Eye (tissue), 1 donor: ENCODE data around the gene P2RX5.
A peak's percentile ranks its signal among the peaks of the same experiment; 100 is the strongest.
"Not testable (repeated sequence)": the region's sequence is repeated elsewhere in the genome, so short reads cannot be mapped to it uniquely, and the experiment has no call there.

Experiments
- DNase-seq: peaks from one replicate; pipeline ENCODE4 v3.0.0-alpha.2; 2015

The P2RX5 gene

DNA sequence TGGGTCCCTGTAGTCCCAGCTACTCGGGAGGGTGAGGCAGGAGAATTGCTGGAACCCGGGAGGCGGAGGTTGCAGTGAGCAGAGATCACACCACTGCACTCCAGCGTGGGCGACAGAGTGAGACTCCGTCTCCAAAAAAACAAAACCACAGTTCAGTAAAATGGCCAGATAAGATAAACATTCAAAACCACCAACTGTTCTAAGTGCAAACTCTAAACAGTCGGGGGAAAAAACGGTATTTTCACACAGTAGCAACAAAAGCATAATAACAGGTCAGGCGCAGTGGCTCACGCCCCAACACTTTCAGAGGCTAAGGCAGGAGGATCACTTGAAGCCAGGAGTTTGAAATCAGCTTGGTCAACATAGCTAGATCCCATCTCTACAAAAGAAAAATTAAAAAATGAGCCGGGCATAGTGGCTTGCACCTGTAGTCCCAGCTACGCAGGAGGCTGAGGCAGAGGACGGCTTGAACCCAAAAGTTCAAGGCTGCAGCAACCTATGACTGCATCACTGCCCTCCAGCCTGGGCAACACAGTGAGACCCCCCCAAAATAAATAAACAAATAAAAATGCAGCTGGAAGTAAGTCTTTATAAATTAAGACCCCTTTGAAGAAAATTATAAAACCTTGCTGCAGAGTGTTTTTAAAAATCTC, 17.0 kb upstream of the P2RX5 start:
- DNase-seq = no peak

DNA sequence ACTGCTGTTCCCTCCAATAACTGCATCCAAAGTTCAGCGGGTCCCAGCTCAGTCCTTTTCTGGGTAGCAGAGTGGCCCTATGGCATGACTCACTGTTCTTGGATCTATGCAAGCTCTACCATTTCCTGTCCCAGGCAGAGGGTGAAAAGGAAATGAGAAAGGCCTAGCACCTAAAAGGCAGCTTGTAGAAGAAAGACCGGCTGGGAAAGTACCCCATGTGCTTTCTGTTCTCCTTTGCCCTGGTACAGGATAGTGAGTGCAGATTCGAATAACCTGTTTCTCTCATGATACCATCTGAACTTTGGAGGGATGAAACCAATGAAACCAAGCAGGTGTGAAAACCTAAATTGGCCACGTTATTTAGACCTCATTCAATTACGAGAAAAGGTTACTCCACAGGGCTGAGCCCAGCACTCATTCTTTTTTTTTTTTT, 15.0 kb upstream of the P2RX5 start:
- DNase-seq = no peak

DNA sequence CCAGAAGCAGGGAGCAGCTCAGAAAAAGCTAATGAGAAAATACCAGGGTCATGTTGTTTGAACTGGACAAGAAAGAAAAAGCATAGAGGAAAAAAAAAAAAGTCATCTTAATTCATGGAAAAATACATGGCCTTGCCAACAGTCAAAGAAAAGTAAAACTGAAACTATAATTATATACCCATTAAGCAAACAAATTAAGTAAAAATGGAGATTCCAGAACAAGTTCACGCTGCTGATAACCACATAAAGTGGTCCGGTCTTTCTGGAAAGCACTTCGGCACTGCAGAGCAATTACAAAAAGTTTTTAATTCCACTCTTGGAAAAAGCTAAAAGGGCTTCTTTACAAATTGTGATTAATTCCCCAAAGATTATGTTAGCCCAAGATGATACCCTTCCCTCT, 12.4 kb upstream of the P2RX5 start:
- DNase-seq = no peak

GRCh38 chr17:3705718-3705984, 9.7 kb upstream of the P2RX5 start:
- DNase-seq = not testable (repeated sequence)

GRCh38 chr17:3704931-3705717, 9.2 kb upstream of the P2RX5 start:
- DNase-seq = no peak

DNA sequence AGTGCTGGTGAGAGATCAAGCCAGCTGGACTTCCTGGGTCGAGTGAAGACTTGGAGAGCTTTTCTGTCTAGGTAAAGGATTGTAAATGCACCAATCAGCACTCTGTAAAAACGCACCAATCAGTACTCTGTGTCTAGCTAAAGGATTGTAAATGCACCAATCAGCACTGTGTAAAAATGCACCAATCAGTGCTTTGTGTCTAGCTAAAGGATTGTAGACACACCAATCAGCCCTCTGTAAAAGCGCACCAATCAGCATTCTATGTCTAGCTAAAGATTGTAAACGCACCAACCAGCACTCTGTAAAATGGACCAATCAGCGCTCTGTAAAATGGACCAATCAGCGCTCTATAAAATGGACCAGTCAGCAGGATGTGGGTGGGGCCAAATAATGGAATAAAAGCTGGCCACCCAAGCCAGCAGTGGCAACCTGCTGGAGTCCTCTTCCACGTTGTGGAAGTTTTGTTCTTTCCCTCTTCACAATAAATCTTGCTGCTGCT, 6.1 kb upstream of the P2RX5 start:
- not testable (repeated sequence) for DNase-seq

GRCh38 chr17:3699951-3700350, 4.0 kb upstream of the P2RX5 start:
- no peak for DNase-seq

DNA sequence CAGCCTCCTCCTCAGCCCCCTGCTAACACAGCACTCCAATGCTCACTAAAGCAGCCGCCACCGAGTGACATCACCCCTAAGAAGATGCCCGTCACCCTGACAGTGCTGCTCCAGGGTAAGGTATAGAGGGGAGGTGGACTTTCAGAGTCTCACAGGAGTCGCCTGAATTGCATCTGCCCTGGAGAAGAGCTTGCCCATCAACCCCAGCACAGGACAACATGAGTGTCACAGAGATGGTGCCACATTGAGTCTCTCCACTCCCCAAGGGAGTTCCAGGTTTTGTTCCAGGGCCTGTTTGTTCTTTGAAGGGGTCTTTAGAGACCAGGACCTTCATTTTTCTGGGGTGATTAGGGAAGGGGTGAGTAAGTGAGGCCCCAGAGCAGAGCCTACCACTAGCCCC, 2.2 kb upstream of the P2RX5 start:
- no peak for DNase-seq

DNA sequence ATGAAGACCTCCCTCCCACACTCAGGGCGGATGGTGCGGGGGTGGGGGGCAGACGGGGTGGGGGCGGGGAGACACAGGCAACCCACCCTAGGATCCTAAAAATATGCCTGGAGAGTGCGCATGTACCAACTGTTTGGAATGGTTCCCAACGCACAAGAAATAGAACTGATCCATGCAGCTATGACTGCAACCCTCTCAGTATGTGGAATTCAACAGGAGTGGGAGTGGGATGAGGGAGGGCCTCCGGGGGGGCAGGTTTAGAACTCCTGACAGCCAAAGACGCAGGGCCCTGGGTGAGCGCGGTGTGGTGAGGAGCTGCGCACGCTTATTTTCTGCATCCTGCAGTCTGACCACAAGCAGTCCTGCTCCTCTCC, 1.1 kb upstream of the P2RX5 start:
- no peak for DNase-seq

DNA sequence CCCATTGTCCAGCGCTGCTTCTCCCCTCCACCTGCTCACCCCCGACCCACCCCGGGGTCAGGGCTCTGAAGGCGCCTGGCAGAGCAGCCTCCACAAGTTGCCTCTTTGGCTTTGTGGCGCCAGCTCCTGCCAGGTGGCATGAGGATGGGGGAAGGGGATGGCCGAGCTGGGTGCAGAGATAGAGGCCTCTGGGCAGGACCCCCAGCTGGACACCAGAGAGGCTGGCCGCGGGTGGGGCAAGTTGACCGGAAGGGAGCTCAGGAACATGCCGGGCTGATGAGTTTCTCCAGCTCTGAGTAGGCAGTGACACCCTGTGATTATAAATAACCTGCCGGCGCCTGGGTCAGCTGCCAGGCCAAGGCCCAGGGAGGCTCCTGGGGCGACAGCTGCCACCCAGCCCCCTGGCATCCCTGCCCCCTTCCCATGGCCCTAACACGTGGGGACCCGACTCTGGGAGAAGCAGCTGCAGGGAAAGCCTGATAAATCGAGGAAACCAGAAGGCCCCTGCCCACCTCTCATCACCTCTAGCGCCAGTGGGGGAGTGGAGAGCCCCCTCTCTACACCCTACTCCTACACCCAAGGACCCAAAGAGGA, 729 bp downstream of the P2RX5 start:
- DNase-seq = peak; percentile 24

DNA sequence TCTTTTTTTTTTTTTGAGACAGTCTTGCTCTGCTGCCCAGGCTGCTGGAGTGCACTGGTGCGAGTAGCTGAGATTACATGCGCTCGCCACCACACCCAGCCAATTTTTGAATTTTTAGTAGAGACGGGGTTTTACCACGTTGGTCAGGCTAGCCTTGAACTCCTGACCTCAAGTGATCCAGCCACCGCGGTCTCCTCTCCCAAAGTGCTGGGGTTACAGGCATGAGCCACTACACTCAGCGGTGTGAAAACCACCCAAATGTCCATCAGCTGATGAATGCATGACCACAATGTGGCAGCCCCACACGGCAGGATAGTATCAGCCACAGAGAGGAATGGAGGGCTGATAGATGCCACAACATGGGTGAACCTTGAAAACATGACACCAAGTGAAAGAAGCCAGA, 2.1 kb downstream of the P2RX5 start:
- DNase-seq = no peak

GRCh38 chr17:3693141-3693540, 2.8 kb downstream of the P2RX5 start:
- no peak for DNase-seq

DNA sequence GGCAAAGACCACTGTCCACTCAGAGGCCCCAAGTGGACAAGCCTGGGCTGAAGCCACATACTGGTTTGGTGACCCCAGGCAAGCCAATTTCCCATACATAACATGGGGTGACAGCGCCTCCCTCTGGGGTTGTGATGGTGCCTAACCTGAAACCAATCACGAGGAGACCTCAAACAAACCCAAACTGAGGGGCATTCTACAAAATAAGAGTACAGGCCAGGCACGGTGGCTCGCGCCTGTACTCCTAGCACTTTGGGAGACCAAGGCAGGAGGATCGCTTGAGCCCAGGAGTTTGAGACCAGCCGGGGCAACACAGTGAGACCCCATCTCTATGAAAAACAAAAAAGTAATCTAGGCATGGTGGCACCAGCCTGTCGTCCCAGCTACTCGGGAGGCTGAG, 3.6 kb downstream of the P2RX5 start:
- no peak for DNase-seq

GRCh38 chr17:3691617-3692067, 4.3 kb downstream of the P2RX5 start:
- no peak for DNase-seq

DNA sequence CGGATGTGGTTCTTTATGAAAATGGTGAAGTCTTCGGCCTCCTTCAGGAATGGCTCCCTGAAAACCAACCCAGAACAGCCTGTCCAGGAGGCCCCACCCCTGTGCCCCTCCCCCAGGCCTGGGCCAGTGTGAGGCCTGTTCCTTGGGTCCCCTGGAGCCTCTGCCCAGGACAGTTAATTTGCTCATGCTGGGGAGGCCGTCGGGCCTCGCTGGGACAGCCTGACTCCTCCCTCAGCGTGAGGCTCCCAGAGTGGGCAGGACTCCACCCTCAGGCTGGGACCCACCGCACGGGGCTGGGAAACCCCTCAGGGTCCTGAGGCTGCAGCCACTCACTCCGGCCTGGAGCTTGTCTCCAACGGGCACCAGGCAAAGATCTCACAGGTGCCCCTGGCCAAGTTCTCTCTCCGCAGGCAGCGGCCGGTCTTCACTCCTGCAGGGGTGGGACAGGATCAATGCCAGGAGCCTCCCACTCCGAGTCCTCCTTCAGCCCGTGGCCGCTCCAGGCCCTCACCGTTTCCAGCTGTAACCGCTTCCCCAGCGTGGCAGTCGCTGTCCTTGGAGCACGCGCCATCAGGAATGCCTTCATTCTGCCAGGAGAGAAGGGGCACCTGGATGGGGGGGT, 5.8 kb downstream of the P2RX5 start:
- no peak for DNase-seq

DNA sequence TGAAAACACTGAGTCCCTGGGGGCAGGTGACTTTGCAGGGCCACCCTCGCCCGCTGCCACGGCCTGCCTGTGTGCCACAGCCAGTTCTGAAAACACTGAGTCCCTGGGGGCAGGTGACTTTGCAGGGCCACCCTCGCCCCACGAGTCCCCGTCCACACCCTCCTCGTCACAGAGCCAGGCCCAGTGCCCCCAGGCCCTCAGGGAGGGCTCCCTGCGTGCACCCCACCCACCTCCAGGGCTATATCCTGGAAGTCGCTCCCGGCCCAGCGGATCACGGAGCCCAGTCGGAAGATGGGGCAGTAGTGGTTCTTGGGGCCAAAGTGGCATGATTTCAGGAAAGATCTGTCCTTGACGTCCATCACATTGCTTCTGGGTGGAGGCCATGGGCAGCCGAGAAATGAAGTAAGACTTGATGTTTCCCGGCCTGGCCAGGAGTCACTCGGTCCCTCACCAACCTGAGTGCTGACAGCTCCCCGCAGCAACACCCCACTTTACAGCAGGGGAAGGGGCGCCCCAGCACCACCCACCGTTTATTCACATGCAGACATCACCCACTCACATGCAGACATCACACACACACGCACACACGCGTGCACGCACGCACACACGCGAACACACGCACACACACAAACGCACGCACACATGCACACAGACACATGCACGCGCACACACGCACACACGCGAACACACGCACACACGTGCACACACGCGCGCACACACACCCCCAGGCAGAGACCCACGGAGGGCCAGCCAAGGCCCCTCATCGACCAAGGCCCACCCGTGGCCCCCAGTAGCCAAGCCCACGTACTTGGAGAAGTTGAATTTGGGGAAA, 6.5 kb downstream of the P2RX5 start:
- no peak for DNase-seq

DNA sequence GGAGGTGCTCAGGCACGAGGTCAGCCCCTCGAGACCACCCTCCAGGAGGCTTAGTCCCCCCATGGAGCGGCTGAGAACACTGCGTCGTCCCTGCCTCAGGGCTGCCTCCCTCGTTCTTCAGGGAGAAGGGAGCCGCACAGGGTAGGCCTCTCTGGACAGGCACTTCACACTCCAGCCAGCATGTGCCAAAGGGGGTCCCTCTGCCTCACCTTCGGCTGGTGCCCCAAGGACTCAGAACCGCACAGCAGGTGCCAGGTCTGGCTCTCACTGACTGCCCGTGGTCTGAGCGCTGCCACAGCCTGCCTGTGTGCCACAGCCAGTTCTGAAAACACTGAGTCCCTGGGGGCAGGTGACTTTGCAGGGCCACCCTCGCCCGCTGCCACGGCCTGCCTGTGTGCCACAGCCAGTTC, 7.1 kb downstream of the P2RX5 start:
- DNase-seq = no peak

DNA sequence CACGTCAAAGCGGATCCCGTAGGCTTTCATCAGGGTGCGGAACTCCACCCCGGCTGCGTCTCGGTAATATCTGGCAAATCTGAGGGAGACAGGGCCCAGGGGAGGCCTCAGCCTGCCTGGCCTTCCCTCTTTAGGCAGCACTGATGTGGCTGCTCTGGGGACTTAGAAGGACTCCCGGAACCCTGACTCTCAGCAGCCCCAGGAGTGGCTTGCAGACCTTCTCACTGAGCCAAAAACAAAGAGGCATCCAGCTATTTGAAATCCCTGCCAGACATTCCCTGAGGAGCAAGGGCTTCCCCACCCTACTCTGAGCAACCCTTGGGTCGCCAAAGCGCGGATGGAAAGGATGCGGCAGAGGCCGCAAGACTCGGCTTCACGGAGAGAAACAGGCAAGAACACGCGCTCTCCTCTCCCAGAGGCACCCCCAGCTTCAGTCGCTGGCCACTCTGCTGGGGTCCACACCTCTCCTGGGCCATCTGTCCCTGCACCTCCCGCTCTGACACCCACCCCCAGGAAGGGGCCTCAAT, 7.9 kb downstream of the P2RX5 start:
- peak; percentile 50 for DNase-seq

DNA sequence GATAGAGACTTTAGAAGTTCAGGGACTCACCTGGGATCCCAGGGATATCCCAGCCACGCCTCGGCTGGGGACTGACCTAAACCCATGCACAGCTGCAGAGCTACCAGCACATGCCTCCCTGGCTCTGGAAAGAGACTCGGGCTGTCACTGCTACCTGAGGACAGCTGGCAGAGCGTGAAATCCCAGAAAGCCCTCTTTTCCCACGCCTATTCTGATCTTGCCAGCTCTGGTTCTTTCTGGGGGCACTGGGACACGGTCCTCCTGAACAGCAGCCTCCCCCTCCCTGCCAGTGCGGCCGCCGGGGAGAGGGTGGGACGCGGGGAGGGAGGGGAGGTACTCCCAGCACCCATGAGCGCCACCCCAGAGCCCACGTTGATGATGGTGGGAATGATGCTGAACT, 10.8 kb downstream of the P2RX5 start:
- DNase-seq = no peak

DNA sequence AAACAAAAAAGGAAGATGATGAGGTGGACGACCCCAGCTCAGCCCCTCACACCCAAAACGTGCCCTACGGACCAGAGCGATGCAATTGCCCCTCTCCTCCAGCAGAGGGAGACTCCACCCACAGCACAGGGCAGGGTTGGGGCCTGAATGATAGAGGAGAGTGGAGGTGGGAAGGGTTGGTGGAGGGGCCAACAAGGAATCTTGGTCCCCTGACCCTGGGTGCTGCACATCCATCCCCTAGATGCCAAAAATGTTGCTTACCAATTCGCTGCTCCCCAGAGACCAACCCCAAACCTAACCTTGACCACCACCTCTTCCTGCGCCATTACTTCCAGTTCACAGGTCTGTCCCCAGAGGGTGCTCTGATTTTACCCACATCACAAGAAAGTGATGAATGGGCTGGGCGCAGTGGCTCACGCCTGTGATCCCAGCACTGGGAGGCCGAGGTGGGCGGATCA, 12.9 kb downstream of the P2RX5 start:
- peak; percentile 41 for DNase-seq

GRCh38 chr17:3682033-3682432, 13.9 kb downstream of the P2RX5 start:
- DNase-seq = no peak

- no peak for DNase-seq
Observed at GRCh38 chr17:3681565-3681964, 14.4 kb downstream of the P2RX5 start.

DNA sequence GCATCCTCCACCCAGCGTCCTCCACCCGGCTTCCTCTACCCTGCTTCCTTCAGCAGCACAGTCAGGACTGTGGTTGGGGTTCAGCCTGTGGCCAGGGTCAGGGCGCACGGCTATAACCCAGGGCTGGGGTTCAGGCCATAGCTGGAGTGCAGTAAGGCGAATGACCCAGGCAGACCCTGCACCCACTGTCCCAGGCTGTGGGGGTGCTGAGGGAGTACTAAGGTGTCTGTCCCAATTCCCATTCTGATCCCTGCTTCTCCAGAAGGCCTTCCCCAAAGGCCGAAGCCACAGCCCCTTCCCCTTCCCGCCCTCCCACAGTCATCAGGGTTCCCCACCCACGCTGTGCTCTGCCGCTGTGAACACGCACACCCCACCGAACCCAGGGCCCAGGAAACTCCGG, 14.9 kb downstream of the P2RX5 start:
- DNase-seq = no peak
